Endothelial cell of umbilical vein (primary cell): Measurements from ENCODE around the gene CAMSAP3. TPM values are rescaled to one million over a fixed set of nuclear protein-coding genes. Genes with fewer than 3 reads are reported as not detected.

Source experiments
- BruUV-seq: library from RNA; stranded (reverse); fragments of 400-500 nt; replicated peaks from 2 replicates; lab custom pipeline; 2021; lab: Mats Ljungman, UMichigan
- CTCF ChIA-PET: fragments of 300-600, 350-600 bp; sonication (Branson Sonifier 250); formaldehyde crosslinking; loops from one replicate; lab custom pipeline; 2021; ENCODE audit warnings: antibody characterized with exemption, inconsistent platforms; lab: Charles Lee
- POLR2A ChIA-PET: fragments of 300-600, 350-600 bp; sonication (Branson Sonifier 250); formaldehyde crosslinking; loops from one replicate; lab custom pipeline; 2021; ENCODE audit warnings: antibody characterized with exemption, inconsistent platforms; lab: Charles Lee
- DNase-seq: peaks from one replicate; pipeline ENCODE4 v3.0.0-alpha.2; 2011; ENCODE audit warnings: low read depth, low spot score
- FAIRE-seq: peaks from 2 replicates; lab custom pipeline; 2011; peaks lifted over from hg19 to GRCh38; lab: Jason Lieb, UNC
- H2AFZ ChIP-seq: 2 replicates; pipeline ENCODE4 v1.6.0; 2012; ENCODE audit warnings: low read depth, low read length, control low read depth, inconsistent platforms
- H3K27ac ChIP-seq: 2 replicates; pipeline ENCODE4 v1.5.1; 2011; ENCODE audit warnings: low read depth, mild to moderate bottlenecking, control low read depth, low read length, moderate library complexity; ENCODE audit not compliant: insufficient read depth
- H3K27me3 ChIP-seq, 2 experiments: 2 replicates each; pipeline versions ENCODE4 v1.6.0 to v1.6.1; 2011; ENCODE audit warnings: low read length in 2 of 2, mixed read lengths in 1 of 2; ENCODE audit not compliant: control insufficient read depth in 2 of 2, insufficient read depth in 2 of 2
- H3K36me3 ChIP-seq, 2 experiments: 2 replicates in 1 of 2; 3 replicates in 1 of 2; pipeline ENCODE4 v1.5.1; 2011; ENCODE audit warnings: low read length in 2 of 2, mild to moderate bottlenecking in 1 of 2, moderate library complexity in 1 of 2; ENCODE audit not compliant: control insufficient read depth in 2 of 2, insufficient read depth in 2 of 2; ENCODE audit errors: extremely low read depth in 1 of 2
- H3K4me1 ChIP-seq: 3 replicates; pipeline ENCODE4 v1.5.1; 2011; ENCODE audit warnings: mild to moderate bottlenecking, low read length; ENCODE audit not compliant: control insufficient read depth, insufficient read depth; ENCODE audit errors: extremely low read depth
- H3K4me2 ChIP-seq: 2 replicates; pipeline ENCODE4 v1.6.1; 2011; ENCODE audit warnings: low read length, control low read depth, mixed read lengths; ENCODE audit not compliant: insufficient read depth
- H3K4me3 ChIP-seq, 3 experiments: fragments of 200-600 bp in 1 of 3; sonication (generic), shearing (Covaris generic) in 1 of 3; replicated peaks in 1 of 3; 2 replicates each; pipeline ENCODE4 v1.5.1; 2011 to 2016; ENCODE audit warnings: control low read depth in 3 of 3, low read length in 3 of 3, mild to moderate bottlenecking in 2 of 3, inconsistent platforms in 1 of 3, low read depth in 1 of 3, moderate library complexity in 1 of 3; ENCODE audit not compliant: insufficient read depth in 1 of 3
- H3K79me2 ChIP-seq: 2 replicates; pipeline ENCODE4 v1.6.0; 2012; ENCODE audit warnings: low read length, inconsistent platforms; ENCODE audit not compliant: control insufficient read depth, insufficient read depth
- H3K9ac ChIP-seq: replicated peaks from 2 replicates; pipeline ENCODE3; 2011; ENCODE audit warnings: low read length, control low read depth; ENCODE audit not compliant: insufficient read depth; ENCODE audit errors: extremely low read depth
- H3K9me1 ChIP-seq: replicated peaks from 3 replicates; pipeline ENCODE4 v1.6.0; 2011; ENCODE audit warnings: mild to moderate bottlenecking, low read length; ENCODE audit not compliant: control insufficient read depth, insufficient read depth; ENCODE audit errors: extremely low read depth
- H3K9me3 ChIP-seq: replicated peaks from 2 replicates; pipeline ENCODE4 v1.5.1; 2012; ENCODE audit warnings: low read length, inconsistent platforms; ENCODE audit not compliant: control insufficient read depth, insufficient read depth
- H4K20me1 ChIP-seq: replicated peaks from 2 replicates; pipeline ENCODE3; 2011; ENCODE audit warnings: mild to moderate bottlenecking, low read length; ENCODE audit not compliant: control insufficient read depth, insufficient read depth; ENCODE audit errors: extremely low read depth
- EZH2 ChIP-seq: IDR thresholded peaks from 2 replicates; pipeline ENCODE4 v1.6.1; 2012; ENCODE audit warnings: borderline replicate concordance, low read depth, mild to moderate bottlenecking, moderate library complexity, low read length, inconsistent platforms; ENCODE audit not compliant: severe bottlenecking
- FOS ChIP-seq: IDR thresholded peaks from 2 replicates; pipeline ENCODE4 v1.6.1; 2011; ENCODE audit warnings: mild to moderate bottlenecking, low read length, moderate library complexity, borderline replicate concordance; ENCODE audit not compliant: insufficient read depth
- GATA2 ChIP-seq: IDR thresholded peaks from 2 replicates; pipeline ENCODE4 v1.7.0; 2011; ENCODE audit warnings: low read depth, mild to moderate bottlenecking, moderate library complexity, mixed read lengths, low read length; ENCODE audit not compliant: insufficient read length, insufficient read depth
- JUN ChIP-seq: IDR thresholded peaks from 2 replicates; pipeline ENCODE4 v1.6.1; 2011; ENCODE audit warnings: borderline replicate concordance, low read depth; ENCODE audit not compliant: insufficient read length, insufficient read depth
- MYC ChIP-seq: IDR thresholded peaks from one replicate; pipeline ENCODE4 v1.6.1; 2011; ENCODE audit warnings: mild to moderate bottlenecking, low read depth, low read length
- POLR2A ChIP-seq: IDR thresholded peaks from 2 replicates; pipeline ENCODE4 v1.6.1; 2012; ENCODE audit warnings: low read depth, mild to moderate bottlenecking, control low read depth, low read length
- POLR2AphosphoS5 ChIP-seq: IDR thresholded peaks from 2 replicates; pipeline ENCODE4 v1.6.1; 2012; ENCODE audit warnings: low read depth, mild to moderate bottlenecking, control low read depth, low read length, moderate library complexity; ENCODE audit not compliant: insufficient read depth
- dilution Hi-C: fragments of 300-500 bp; cut with MboI; formaldehyde crosslinking; loops from one replicate; pipeline ENCODE4 v1.15.0; 2019; ENCODE audit warnings: low sequenced_read_pairs; ENCODE audit not compliant: extremely low pct_ligation_motif_present
- intact Hi-C: fragments of 100-400 bp; cut with micrococcal nuclease; formaldehyde crosslinking; loops from one replicate; pipeline ENCODE4 v1.10.0; 2022
- polyA plus RNA-seq, 4 experiments: library from polyadenylated mRNA; depleted of rRNA in 3 of 4; stranded (reverse) in 3 of 4; unstranded in 1 of 4; fragments of >200 nt; gene quantifications; 2 replicates each; pipeline versions ENCODE4 v1.2.1 to v1.2.3, GENCODE V29; 2011 to 2012; ENCODE audit warnings: missing spikeins in 1 of 4
- total RNA-seq: library from RNA; stranded (reverse); gene quantifications from 2 replicates; pipeline ENCODE4 v1.2.3, GENCODE V29; 2021
- TF ChIP-seq, protein P1 (sequence below): IDR thresholded peaks from 2 replicates; pipeline ENCODE4 v1.6.1; 2011; ENCODE audit not compliant: insufficient read depth, insufficient read length
- TF ChIP-seq, protein P2 (sequence below), 2 donors: IDR thresholded peaks; 1 replicate in 1 of 2; 2 replicates in 1 of 2; pipeline ENCODE4 v1.5.1; 2011; ENCODE audit warnings: low read length in 2 of 2, mild to moderate bottlenecking in 2 of 2, moderate library complexity in 2 of 2, control low read depth in 1 of 2, inconsistent platforms in 1 of 2, low read depth in 1 of 2; ENCODE audit not compliant: insufficient read depth in 1 of 2; ENCODE audit errors: extremely low read depth in 1 of 2

CAMSAP3 gene
- total and polyA plus RNA-seq, 2 donors (not counting 3 experiments of a cell fraction or from before 2014, with no cell fraction given) = 0.11 to 0.22 TPM

DNA sequence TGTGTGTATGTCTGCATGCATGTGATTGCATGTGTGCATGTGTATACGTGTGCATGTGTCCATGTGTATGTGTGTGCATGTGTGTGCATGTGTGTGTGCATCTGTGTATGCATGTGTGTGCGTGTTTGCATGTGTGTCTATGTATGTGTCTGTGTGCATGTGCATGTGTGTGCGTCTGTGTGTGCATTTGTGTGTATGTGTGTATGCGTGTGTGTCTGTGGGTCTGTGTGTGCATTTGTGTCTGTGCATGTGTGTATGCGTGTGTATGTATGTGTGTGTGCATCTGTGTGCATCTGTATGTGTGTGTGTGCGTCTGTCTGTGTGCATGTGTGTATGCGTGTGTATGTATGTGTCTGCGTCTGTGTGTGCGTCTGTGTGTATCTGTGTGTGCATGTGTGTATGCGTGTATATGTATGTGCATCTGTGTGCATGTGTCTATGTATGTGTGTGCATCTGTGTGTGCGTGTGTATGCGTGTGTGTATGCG is 44.2 kb downstream of the CAMSAP3 start:
- dilution Hi-C loops (no loop called here), intact Hi-C loops (no loop called here)
- Histone ChIP-seq H3K4me2 (no peak overlapping the region), H3K9me3 (no peaks in the 10 kb centered on the region), H2AFZ (no peak overlapping the region), H3K27me3 (no peaks in the 10 kb centered on the region), H3K27ac (no peak overlapping the region), H3K9me1 (no peaks in the 10 kb centered on the region), H3K4me1 (peaks cover 7% of the 10 kb centered on the region), H3K36me3 (no peaks in the 10 kb centered on the region), H3K4me3 (no peak overlapping the region), H3K79me2 (no peaks in the 10 kb centered on the region), H4K20me1 (no peaks in the 10 kb centered on the region), H3K9ac (no peak overlapping the region)
- DNase-seq (no peak), FAIRE-seq (no peak)
- TF ChIP-seq POLR2A = no peak
- TF ChIP-seq, protein P1, sequence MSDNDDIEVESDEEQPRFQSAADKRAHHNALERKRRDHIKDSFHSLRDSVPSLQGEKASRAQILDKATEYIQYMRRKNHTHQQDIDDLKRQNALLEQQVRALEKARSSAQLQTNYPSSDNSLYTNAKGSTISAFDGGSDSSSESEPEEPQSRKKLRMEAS = peak; percentile 62
- ChIA-PET CTCF (no interaction called here), POLR2A (no interaction called here)
- no TSS peak for BruUV-seq

DNA sequence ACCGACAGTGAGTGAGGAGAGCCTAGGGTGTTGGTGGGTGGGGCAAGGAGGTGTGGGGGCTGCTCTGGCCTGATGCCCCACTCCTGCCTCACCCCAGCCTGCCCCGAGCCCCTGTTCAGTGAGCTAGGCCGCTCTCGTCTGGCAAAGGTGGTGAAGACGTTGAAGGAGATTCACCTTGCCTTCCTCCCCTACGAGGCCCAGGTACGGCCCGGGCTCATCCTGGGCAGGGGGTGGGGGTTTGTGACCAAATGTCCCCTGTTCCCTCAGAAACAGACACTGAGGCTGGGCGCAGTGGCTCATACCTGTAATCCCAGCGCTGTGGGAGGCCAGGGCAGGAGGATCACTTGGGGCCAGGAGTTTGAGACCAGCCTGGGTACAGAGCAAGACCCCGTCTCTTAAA is 45.1 kb downstream of the CAMSAP3 start:
- H3K36me3 ChIP-seq = no peaks in the 10 kb centered on the region
- no peaks in the 10 kb centered on the region for H3K9me1 ChIP-seq
- H2AFZ ChIP-seq = no peak overlapping the region
- DNase-seq (no peak), FAIRE-seq (no peak)
- H3K9ac ChIP-seq = no peak overlapping the region
- dilution Hi-C loops = no loop called here
- H3K79me2 ChIP-seq = no peaks in the 10 kb centered on the region
- no peak overlapping the region for H3K27ac ChIP-seq
- POLR2A ChIA-PET = no interaction called here
- TF ChIP-seq, protein P2, sequence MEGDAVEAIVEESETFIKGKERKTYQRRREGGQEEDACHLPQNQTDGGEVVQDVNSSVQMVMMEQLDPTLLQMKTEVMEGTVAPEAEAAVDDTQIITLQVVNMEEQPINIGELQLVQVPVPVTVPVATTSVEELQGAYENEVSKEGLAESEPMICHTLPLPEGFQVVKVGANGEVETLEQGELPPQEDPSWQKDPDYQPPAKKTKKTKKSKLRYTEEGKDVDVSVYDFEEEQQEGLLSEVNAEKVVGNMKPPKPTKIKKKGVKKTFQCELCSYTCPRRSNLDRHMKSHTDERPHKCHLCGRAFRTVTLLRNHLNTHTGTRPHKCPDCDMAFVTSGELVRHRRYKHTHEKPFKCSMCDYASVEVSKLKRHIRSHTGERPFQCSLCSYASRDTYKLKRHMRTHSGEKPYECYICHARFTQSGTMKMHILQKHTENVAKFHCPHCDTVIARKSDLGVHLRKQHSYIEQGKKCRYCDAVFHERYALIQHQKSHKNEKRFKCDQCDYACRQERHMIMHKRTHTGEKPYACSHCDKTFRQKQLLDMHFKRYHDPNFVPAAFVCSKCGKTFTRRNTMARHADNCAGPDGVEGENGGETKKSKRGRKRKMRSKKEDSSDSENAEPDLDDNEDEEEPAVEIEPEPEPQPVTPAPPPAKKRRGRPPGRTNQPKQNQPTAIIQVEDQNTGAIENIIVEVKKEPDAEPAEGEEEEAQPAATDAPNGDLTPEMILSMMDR (IDR thresholded peaks at IDR 0.05; ENCODE audit: extremely low read depth in 1 of 2, insufficient read depth in 1 of 2, low read depth in 1 of 2, low read length in 2 of 2) = no peak
- TF ChIP-seq FOS (no peak), POLR2A (no peak), MYC (no peak), POLR2AphosphoS5 (no peak), JUN (no peak), EZH2 (no peak), GATA2 (no peak)
- TF ChIP-seq, protein P1 = no peak
- peaks cover 7% of the 10 kb centered on the region for H3K4me1 ChIP-seq
- CTCF ChIA-PET = interaction anchor here (0.9 to 2.3 kb wide), 6 partner anchors 11 to 212 kb away, joined by 3 to 8 read pairs (median 6); partner anchors contain the start of genes PET100, TRAPPC5 and XAB2
- no TSS peak for BruUV-seq
- H3K9me3 ChIP-seq = no peaks in the 10 kb centered on the region
- H3K4me2 ChIP-seq = no peak overlapping the region
- H3K4me3 ChIP-seq = no peak overlapping the region
- H3K27me3 ChIP-seq = no peaks in the 10 kb centered on the region
- intact Hi-C loops = no loop called here
- no peaks in the 10 kb centered on the region for H4K20me1 ChIP-seq
